Measurements from ENCODE around the gene PGA4.

DNA sequence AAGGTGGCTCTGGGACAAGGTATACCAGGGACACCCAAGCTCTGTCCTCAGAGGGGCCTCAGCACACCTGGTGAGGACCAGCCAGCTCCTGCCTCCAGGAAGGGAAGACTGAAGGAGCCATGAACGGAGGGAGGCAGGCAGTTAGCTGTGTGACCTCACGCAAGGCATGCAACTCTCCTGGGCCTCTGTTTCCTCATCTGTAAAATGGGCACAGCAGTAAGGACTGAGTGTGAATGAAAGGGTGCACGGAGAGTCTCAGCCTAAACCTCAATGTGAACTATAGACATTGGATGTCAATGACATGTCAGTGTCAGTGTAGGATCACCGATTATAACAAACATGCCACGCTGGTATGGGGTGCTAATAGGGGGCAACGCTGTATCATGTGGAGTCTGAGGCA lies 37.2 kb downstream of the PGA4 start:
- no peak for TF ChIP-seq POLR2AphosphoS5 (IDR thresholded peaks at IDR 0.05)
- TF ChIP-seq, protein P1, sequence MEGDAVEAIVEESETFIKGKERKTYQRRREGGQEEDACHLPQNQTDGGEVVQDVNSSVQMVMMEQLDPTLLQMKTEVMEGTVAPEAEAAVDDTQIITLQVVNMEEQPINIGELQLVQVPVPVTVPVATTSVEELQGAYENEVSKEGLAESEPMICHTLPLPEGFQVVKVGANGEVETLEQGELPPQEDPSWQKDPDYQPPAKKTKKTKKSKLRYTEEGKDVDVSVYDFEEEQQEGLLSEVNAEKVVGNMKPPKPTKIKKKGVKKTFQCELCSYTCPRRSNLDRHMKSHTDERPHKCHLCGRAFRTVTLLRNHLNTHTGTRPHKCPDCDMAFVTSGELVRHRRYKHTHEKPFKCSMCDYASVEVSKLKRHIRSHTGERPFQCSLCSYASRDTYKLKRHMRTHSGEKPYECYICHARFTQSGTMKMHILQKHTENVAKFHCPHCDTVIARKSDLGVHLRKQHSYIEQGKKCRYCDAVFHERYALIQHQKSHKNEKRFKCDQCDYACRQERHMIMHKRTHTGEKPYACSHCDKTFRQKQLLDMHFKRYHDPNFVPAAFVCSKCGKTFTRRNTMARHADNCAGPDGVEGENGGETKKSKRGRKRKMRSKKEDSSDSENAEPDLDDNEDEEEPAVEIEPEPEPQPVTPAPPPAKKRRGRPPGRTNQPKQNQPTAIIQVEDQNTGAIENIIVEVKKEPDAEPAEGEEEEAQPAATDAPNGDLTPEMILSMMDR (IDR thresholded peaks at IDR 0.05), result no peak
- TF ChIP-seq EP300 (IDR thresholded peaks at IDR 0.05; ENCODE audit: low read depth), result no peak

All from transverse colon (tissue), 4 donors.